SK-N-SH (cell line): ENCODE measurements around the gene FBXO30. TPM values are rescaled to one million over a fixed set of nuclear protein-coding genes. Genes with fewer than 3 reads are reported as not detected.

ENCODE experiments used
- CTCF ChIA-PET: fragments of 300-600, 350-600 bp; formaldehyde crosslinking; extraction: SDS; loops from one replicate; lab custom pipeline; 2021; lab: Yijun Ruan, JAX
- POLR2A ChIA-PET: fragments of 350-600 bp; sonication (Branson Sonifier 250); formaldehyde crosslinking; extraction: SDS; loops from one replicate; lab custom pipeline; 2020; ENCODE audit warnings: antibody characterized with exemption, inconsistent platforms; lab: Yijun Ruan, JAX
- DNase-seq: peaks from one replicate; pipeline ENCODE4 v3.0.0; 2012
- H2AFZ ChIP-seq: fragments of 200-600 bp; sonication (generic); 2 replicates; pipeline ENCODE4 v1.8.1; 2016; ENCODE audit warnings: antibody characterized with exemption, mild to moderate bottlenecking, low read depth
- H3F3A ChIP-seq: fragments of 200-600 bp; sonication (generic); replicated peaks from 2 replicates; pipeline ENCODE3; 2016; ENCODE audit warnings: antibody characterized with exemption, mild to moderate bottlenecking; ENCODE audit not compliant: insufficient read depth
- H3K27ac ChIP-seq, 2 experiments: fragments of 200-500 bp in 1 of 2; fragments of 200-600 bp in 1 of 2; sonication (Bioruptor generic) in 1 of 2; sonication (generic), shearing (Covaris generic) in 1 of 2; 2 replicates each; pipeline versions ENCODE4 v1.5.1 to v1.6.1; 2014 to 2016; ENCODE audit warnings: low read depth in 2 of 2, inconsistent platforms in 1 of 2, low read length in 1 of 2, mild to moderate bottlenecking in 1 of 2, mixed read lengths in 1 of 2
- H3K27me3 ChIP-seq: fragments of 200-600 bp; sonication (generic), shearing (Covaris generic); 2 replicates; pipeline ENCODE4 v1.6.1; 2016; ENCODE audit warnings: mixed run types; ENCODE audit not compliant: insufficient read depth
- H3K36me3 ChIP-seq, 2 experiments: fragments of 200-500 bp in 1 of 2; fragments of 200-600 bp in 1 of 2; sonication (Bioruptor generic) in 1 of 2; sonication (generic) in 1 of 2; replicated peaks in 1 of 2; 2 replicates each; pipeline versions ENCODE3 to v1.5.1; 2014 to 2016; ENCODE audit warnings: low read length in 1 of 2, mild to moderate bottlenecking in 1 of 2; ENCODE audit not compliant: insufficient read depth in 2 of 2, control insufficient read depth in 1 of 2
- H3K4me1 ChIP-seq, 2 experiments: fragments of 200-500 bp in 1 of 2; fragments of 200-600 bp in 1 of 2; sonication (Bioruptor generic) in 1 of 2; sonication (generic), shearing (Covaris generic) in 1 of 2; 2 replicates each; pipeline versions ENCODE4 v1.5.1 to v1.6.1; 2014 to 2016; ENCODE audit warnings: low read depth in 1 of 2, low read length in 1 of 2, mixed run types in 1 of 2; ENCODE audit not compliant: insufficient read depth in 2 of 2, control insufficient read depth in 1 of 2
- H3K4me2 ChIP-seq: fragments of 200-600 bp; sonication (generic), shearing (Covaris generic); 2 replicates; pipeline ENCODE4 v1.6.1; 2017; ENCODE audit warnings: mixed run types
- H3K4me3 ChIP-seq, 2 experiments: fragments of 200-500 bp in 1 of 2; fragments of 200-600 bp in 1 of 2; sonication (Bioruptor generic) in 1 of 2; sonication (generic), shearing (Covaris generic) in 1 of 2; 2 replicates each; pipeline versions ENCODE4 v1.5.1 to v1.8.1; 2014 to 2016; ENCODE audit warnings: low read depth in 2 of 2, inconsistent platforms in 1 of 2, low read length in 1 of 2, mild to moderate bottlenecking in 1 of 2, mixed read lengths in 1 of 2, moderate library complexity in 1 of 2
- H3K79me2 ChIP-seq: fragments of 200-600 bp; sonication (generic); 2 replicates; pipeline ENCODE4 v1.8.1; 2017; ENCODE audit warnings: mild to moderate bottlenecking; ENCODE audit not compliant: insufficient read depth
- H3K9ac ChIP-seq: fragments of 200-600 bp; sonication (generic); 2 replicates; pipeline ENCODE4 v1.6.1; 2017; ENCODE audit warnings: mixed run types
- H3K9me2 ChIP-seq: fragments of 200-600 bp; sonication (generic); 2 replicates; pipeline ENCODE4 v1.6.1; 2017; ENCODE audit warnings: mixed run types
- H3K9me3 ChIP-seq: fragments of 200-600 bp; sonication (generic); 2 replicates; pipeline ENCODE4 v1.6.1; 2017; ENCODE audit warnings: mixed run types, mild to moderate bottlenecking, moderate library complexity
- H4K20me1 ChIP-seq: fragments of 200-600 bp; sonication (generic); 2 replicates; pipeline ENCODE4 v1.6.1; 2017; ENCODE audit warnings: mild to moderate bottlenecking, mixed run types; ENCODE audit not compliant: insufficient read depth
- CHD2 ChIP-seq: fragments of 150-350 bp; IDR thresholded peaks from 2 replicates; pipeline ENCODE4 v1.6.1; 2018; ENCODE audit warnings: low read length; ENCODE audit not compliant: partially characterized antibody
- CTCF ChIP-seq: fragments of 200-600 bp; sonication (generic); IDR thresholded peaks from 2 replicates; pipeline ENCODE4 v1.6.1; 2017; ENCODE audit warnings: antibody characterized with exemption, mild to moderate bottlenecking, moderate library complexity
- ELF1 ChIP-seq: IDR thresholded peaks from 2 replicates; pipeline ENCODE4 v1.4.0; 2012
- FOSL2 ChIP-seq: IDR thresholded peaks from 2 replicates; pipeline ENCODE4 v1.4.0; 2012; ENCODE audit warnings: low read depth, mild to moderate bottlenecking, moderate library complexity, borderline replicate concordance
- GABPA ChIP-seq: IDR thresholded peaks from 2 replicates; pipeline ENCODE4 v1.4.0; 2012; ENCODE audit warnings: low read depth, mild to moderate bottlenecking
- IRF3 ChIP-seq: fragments of 150-350 bp; IDR thresholded peaks from 2 replicates; pipeline ENCODE4 v1.6.1; 2016; ENCODE audit warnings: mild to moderate bottlenecking, low read depth, low read length
- NFIC ChIP-seq: IDR thresholded peaks from 2 replicates; pipeline ENCODE4 v1.4.0; 2012; ENCODE audit warnings: borderline replicate concordance
- NRF1 ChIP-seq: IDR thresholded peaks from 2 replicates; pipeline ENCODE4 v1.6.1; 2012; ENCODE audit warnings: low read depth, mild to moderate bottlenecking, low read length
- RAD21 ChIP-seq: IDR thresholded peaks from 2 replicates; pipeline ENCODE4 v1.6.1; 2012; ENCODE audit warnings: mild to moderate bottlenecking, low read length
- RCOR1 ChIP-seq: fragments of 150-350 bp; IDR thresholded peaks from 2 replicates; pipeline ENCODE4 v1.6.1; 2017; ENCODE audit warnings: antibody characterized with exemption, low read length
- RXRA ChIP-seq: IDR thresholded peaks from 2 replicates; pipeline ENCODE4 v1.4.0; 2012; ENCODE audit warnings: low read depth, mild to moderate bottlenecking, borderline replicate concordance
- SIN3A ChIP-seq: IDR thresholded peaks from 2 replicates; pipeline ENCODE4 v1.6.1; 2012; ENCODE audit warnings: low read depth, mild to moderate bottlenecking, low read length, moderate library complexity, borderline replicate concordance
- SMC3 ChIP-seq: IDR thresholded peaks from 2 replicates; pipeline ENCODE4 v1.6.1; 2012; ENCODE audit warnings: low read depth, low read length, improper control_type of control experiment
- ZBTB33 ChIP-seq: IDR thresholded peaks from 2 replicates; pipeline ENCODE4 v1.4.0; 2012; ENCODE audit warnings: low read depth, borderline replicate concordance
- WGBS: methylation state at CpG from one replicate; pipeline ENCODE4 v1.1.6; 2017; ENCODE audit warnings: low lambda C conversion rate; 5-methylcytosine and 5-hydroxymethylcytosine counted together
- polyA plus RNA-seq, 3 experiments: library from polyadenylated mRNA; depleted of rRNA; stranded (reverse); fragments of >200 nt; gene quantifications; 2 replicates each; pipeline ENCODE4 v1.2.3, GENCODE V29; 2012
- TF ChIP-seq, protein P1 (sequence below): IDR thresholded peaks from 2 replicates; pipeline ENCODE4; 2012
- TF ChIP-seq, protein P2 (sequence below): IDR thresholded peaks from 2 replicates; pipeline ENCODE4 v1.4.0; 2012; ENCODE audit warnings: low read depth

FBXO30 gene
- polyA plus RNA-seq, 1 of the 3 experiments (the other 2 are of a cell fraction), result 1.7 TPM

DNA sequence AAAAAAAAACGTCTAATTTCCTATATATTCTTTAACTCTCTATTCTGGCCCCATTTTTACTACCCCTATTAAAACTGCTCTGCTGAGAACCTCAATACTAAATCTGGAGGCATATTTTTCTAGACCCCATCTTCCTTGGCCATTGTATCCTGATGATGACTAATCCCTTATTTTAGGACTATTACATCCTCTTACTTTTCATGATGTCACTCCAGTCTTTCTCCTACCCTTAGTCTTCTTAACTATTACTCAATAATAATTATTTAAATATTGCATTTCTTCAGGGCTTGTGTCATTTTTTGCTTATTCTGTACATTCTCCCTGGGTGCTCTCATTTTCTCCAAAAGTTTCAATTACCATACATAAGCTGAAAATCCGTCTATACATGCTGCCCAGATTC lies 6.4 kb downstream of the FBXO30 start:
- H3F3A ChIP-seq, result peaks cover 8% of the 10 kb centered on the region
- H3K79me2 ChIP-seq, result peaks cover 98% of the 10 kb centered on the region
- DNase-seq, result no peak
- H2AFZ ChIP-seq, result no peak overlapping the region
- no peaks in the 10 kb centered on the region for H3K27me3 ChIP-seq
- peaks cover 8 to 11% of the 10 kb centered on the region in 2 experiments; a peak in 3 of 4 replicates for H3K4me1 ChIP-seq
- no peaks in the 10 kb centered on the region for H3K9me2 ChIP-seq
- no peak overlapping the region for H3K9ac ChIP-seq
- TF ChIP-seq CHD2 (no peak), NRF1 (no peak), IRF3 (no peak), ELF1 (no peak), RXRA (no peak), RCOR1 (no peak), GABPA (no peak), NFIC (no peak), ZBTB33 (no peak), SMC3 (no peak), RAD21 (no peak), SIN3A (no peak), FOSL2 (no peak), CTCF (no peak)
- TF ChIP-seq, protein P1, sequence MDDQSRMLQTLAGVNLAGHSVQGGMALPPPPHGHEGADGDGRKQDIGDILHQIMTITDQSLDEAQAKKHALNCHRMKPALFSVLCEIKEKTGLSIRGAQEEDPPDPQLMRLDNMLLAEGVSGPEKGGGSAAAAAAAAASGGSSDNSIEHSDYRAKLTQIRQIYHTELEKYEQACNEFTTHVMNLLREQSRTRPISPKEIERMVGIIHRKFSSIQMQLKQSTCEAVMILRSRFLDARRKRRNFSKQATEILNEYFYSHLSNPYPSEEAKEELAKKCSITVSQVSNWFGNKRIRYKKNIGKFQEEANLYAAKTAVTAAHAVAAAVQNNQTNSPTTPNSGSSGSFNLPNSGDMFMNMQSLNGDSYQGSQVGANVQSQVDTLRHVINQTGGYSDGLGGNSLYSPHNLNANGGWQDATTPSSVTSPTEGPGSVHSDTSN, result no peak
- TF ChIP-seq, protein P2, sequence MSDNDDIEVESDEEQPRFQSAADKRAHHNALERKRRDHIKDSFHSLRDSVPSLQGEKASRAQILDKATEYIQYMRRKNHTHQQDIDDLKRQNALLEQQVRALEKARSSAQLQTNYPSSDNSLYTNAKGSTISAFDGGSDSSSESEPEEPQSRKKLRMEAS, result no peak
- 85% methylated on average over 2 of the region's 2 CpGs for WGBS
- H3K4me3 ChIP-seq, result no peak overlapping the region
- no peak overlapping the region for H3K27ac ChIP-seq
- CTCF ChIA-PET, result no interaction called here
- no peaks in the 10 kb centered on the region for H3K9me3 ChIP-seq
- POLR2A ChIA-PET, result no interaction called here
- no peak overlapping the region for H3K4me2 ChIP-seq
- H4K20me1 ChIP-seq, result peaks cover 50% of the 10 kb centered on the region
- H3K36me3 ChIP-seq, result peaks cover 38 to 41% of the 10 kb centered on the region in 2 experiments
